ENCODE measurements around the gene GGCX.
A peak's percentile ranks its signal among the peaks of the same experiment; 100 is the strongest.

GGCX gene

GRCh38 chr2:85540133-85540648 is 21.1 kb downstream of the GGCX start:
- peak; percentile 16 to 26 for DNase-seq

- peak; percentile 54 to 55 for DNase-seq
Observed at GRCh38 chr2:85539361-85540132, 21.7 kb downstream of the GGCX start.

DNA sequence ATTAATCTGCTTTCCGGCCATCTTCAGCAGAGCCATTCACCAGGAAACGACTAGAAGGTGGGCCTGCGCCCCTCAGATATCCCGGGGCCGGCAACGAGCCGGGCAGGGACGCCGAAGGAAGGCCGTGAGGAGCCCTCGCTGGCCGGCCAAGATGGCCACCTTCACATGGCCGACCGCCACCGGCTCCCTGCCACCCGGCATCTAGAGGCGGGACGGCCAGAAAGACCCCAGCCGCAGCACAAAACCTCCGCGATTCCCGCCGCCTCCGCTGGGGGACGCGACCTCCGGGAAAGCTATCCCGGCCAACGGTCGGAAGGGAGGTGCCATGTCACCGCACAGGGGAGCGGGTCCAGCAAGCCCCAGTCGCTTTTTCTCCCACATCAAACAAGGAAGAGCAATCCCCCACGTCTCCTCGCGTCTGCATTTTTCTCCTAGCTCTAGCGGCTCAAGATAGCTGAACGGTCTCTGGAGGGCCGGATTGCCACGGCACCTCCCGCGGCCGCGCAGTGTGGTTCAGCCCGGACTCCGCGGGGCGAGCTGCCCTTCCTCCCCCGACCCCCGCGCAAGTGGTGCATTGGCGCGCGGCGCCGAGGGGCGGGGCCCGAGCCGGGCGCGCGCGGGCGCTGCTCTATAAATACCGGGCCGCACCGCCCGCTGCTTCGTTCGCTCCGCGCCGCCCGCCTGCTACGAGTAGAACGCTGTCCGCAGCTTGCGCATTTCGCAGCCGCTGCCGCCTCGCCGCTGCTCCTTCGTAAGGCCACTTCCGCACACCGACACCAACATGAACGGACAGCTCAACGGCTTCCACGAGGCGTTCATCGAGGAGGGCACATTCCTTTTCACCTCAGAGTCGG is 22.6 kb downstream of the GGCX start, which contains the start of gene MAT2A:
Gene MAT2A, plus strand, starts transcription at position 662 of the 854 bp plus-strand sequence. Its CDS starts 120 bp downstream, at position 782.
- DNase-seq = peak; percentile 92 to 93

- DNase-seq = peak; percentile 56 to 68
Observed at GRCh38 chr2:85537600-85538506, 23.4 kb downstream of the GGCX start.

GRCh38 chr2:85536479-85536878 is 24.8 kb downstream of the GGCX start:
- no peak for DNase-seq

- peak; percentile 27 to 33 for DNase-seq
Observed at GRCh38 chr2:85534881-85535280, 26.4 kb downstream of the GGCX start.

DNA sequence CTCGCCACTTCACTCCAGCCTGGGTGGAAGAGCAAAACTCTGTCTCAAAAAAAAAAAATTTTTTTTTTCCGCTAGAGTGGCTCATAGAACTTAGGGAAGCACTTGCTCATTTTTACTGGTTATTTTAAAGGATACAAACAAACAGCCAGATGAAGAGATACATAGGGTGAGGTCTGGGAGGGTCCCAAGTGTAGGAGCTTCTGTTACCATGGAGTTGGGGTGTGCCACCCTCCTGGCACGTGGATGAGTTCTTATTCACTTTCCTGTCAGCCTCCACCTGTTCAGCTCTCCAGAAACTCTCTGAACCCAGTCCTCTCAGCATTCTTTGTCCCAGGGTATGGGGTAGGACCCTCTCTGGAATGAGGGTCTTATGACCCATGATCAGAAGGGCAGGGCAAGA is 27.2 kb downstream of the GGCX start:
- no peak for DNase-seq

GRCh38 chr2:85531589-85531988 is 29.7 kb downstream of the GGCX start:
- DNase-seq = no peak

DNA sequence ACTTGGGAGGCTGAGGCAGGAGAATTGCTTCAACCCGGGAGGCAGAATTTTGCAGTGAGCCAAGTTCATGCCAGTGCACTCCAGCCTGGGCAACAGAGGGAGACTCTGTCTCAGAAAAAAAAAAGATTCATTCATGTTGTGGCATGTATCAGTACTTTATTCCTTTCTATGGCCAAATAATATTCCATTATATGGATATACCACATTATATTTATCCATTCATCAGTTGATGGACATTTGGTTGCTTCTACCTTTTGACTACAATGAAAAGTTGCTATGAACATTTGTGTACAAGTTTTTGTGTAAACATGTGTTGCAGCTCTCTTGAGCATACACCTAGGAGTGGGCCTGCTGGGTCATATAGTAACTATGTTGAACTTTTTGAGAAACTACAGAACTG is 31.5 kb downstream of the GGCX start:
- no peak for DNase-seq

DNA sequence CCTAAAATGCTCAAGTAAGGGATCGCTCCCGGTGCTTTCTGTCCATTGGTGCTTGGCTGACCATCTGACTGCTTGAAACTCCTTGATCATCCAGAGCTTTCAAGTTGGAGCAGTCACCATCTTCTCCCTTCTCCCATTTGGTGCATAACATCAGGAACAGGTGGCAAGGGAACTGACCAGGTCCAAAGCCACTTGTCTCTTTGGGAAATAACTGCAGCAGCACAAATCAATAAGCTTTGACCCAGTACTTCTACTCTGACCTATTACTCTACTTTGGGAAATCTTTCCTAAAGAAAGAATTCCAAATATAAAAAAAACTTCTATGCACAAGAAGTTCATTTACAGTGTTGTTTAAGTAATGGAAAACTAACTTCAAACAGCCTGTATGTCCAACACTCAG is 32.9 kb downstream of the GGCX start:
- DNase-seq = no peak

DNA sequence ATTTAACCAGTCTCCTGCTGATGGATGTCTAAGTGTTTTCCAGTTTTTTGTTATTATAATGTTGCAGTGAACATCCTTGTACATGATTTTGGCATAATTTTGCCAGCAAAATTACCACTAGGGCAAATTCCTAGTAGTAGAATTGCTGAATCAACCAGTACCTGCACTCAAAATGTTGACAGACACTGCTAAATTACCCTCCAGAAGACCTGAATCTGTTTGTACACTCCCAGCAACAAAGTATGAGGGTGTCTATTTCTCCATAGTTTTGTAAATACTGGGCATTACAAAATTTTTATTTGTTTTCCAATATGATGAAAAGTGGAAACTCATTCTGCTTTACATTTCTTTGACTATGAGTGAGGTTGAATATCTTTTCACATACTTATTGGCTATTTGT is 33.5 kb downstream of the GGCX start:
- no peak for DNase-seq

DNA sequence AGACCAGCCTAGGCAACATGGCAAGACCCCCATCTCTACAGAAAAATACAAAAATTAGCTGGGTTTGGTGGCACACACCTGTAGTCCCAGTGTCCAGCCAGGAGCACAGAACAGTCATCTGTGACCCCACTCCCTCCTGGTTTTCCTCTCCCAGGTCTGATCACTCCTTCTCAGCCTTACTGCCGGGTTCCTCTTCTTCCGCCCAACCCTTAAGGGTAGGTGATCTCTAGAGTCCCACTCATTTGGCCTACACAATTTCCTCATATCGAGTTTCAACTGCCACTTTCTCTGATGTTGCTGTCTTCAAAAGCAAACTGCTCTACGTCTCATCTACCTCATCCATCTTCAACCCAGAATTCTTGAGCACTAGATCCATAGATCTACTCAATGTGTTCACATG is 35.7 kb downstream of the GGCX start:
- peak; percentile 45 to 61 for DNase-seq

GRCh38 chr2:85525029-85525428 is 36.3 kb downstream of the GGCX start:
- DNase-seq = no peak

- DNase-seq = peak; percentile 83 to 84
Observed at GRCh38 chr2:85524336-85524908, 36.9 kb downstream of the GGCX start.

DNA sequence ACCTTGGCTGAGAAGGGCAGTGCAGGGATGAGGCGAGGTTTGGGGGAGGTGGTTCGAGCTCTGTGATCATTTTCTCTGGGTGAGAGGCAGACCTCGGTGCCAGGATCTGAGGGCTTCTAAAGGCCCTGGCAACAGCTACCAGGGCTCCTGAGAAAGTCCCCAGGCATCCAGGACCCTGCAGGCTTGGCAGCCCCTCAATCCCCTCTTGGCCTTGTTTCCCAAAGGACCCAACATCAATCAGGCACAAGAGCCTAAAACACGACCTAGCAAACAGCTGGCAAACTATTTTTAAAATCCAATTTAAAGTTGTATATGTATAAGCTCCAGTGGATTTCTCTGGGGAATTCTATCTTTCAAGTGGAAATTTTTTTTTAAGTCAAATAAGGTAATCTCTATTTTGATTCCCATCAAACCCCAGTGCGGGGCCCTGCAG is 37.4 kb downstream of the GGCX start:
- no peak for DNase-seq

DNA sequence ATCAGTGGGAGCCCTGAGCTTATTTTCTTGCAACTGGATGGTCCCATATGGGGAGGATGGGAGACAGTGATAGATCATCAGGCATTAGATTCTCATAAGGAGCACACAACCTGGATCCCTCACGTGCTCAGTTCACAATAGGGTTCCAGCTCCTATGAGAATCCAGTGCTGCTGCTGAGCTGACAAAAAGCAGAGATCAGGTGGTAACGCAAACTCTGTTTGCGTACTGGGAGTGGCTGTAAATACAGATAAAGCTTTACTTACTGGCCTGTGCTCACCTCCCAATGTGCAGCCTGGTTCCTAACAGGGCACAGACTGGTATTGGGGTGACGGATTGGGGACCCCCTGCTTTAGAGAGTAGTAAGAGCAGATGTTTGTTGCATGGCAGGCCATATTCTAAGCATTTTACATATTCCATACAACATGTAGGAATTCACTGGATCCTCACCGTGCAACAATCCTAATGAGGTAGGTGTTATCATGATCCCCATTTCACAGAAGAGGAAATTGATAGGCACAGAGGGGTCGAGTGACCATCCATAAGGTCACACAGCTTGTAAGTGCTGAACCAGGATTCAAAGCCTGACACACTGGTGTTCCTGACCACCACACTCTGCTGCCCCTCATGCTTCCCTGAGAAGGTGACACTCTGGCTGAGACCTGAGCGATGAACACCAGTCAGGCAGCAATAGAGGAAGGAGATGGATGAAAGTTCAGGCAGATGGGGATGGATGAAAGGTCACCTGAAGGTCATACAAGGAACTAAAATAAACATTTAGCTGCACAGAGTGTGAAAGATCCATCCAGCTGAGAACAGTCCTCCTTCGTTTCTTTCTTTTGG is 38.0 kb downstream of the GGCX start:
- DNase-seq = no peak

GRCh38 chr2:85522090-85522647 is 39.1 kb downstream of the GGCX start:
- DNase-seq = no peak

- DNase-seq = peak; percentile 19 to 32
Observed at GRCh38 chr2:85516653-85517389, 44.5 kb downstream of the GGCX start.

DNA sequence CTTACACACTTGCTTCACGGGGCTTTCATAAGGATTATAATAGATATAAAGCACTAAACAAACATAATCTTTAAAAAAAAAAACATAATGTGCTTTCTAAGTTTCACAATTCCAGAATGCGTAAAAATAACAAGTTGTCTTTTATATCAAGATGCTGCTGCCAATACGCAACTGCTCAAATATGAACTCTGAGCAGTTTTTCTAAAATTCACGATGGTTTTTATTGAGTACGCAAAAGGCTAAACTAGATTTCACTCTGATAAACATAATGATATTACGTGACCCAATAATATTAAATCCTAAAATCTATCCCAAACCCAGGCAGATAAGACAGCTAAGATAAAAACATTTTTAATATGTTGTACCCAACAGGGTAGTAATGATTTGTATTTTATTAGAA is 47.0 kb downstream of the GGCX start:
- DNase-seq = no peak

Measured in Kasumi-1 (cell line).